Psoas muscle (tissue), 8 donors: ENCODE data around the gene FREM1. TPM values are rescaled to one million over a fixed set of nuclear protein-coding genes. Genes with fewer than 3 reads are reported as not detected.

ENCODE experiments used
- ATAC-seq, 4 donors: fragments of 200-7000 bp; cut with Tn5 transposase; one replicate each; pipeline ENCODE4 v1.9.1; 2020; ENCODE audit warnings: moderate library complexity in 3 of 4, mild to moderate bottlenecking in 2 of 4
- DNase-seq, 2 donors: peaks; one replicate each; pipeline ENCODE4 v3.0.0-alpha.2; 2020
- H3K27ac ChIP-seq: fragments of 200-600 bp; one replicate; pipeline ENCODE4 v1.8.0; 2022
- H3K27me3 ChIP-seq, 3 donors: fragments of 200-600 bp in 1 of 3; one replicate each; pipeline versions ENCODE4 v1.6.1 to v1.8.0; 2013 to 2022; ENCODE audit warnings: low read length in 2 of 3, mild to moderate bottlenecking in 2 of 3, moderate library complexity in 1 of 3; ENCODE audit not compliant: insufficient read depth in 3 of 3
- H3K36me3 ChIP-seq, 2 donors: fragments of 200-600 bp in 1 of 2; one replicate each; pipeline versions ENCODE4 v1.6.1 to v1.8.0; 2013 to 2022; ENCODE audit warnings: low read depth in 1 of 2, mild to moderate bottlenecking in 1 of 2, moderate library complexity in 1 of 2; ENCODE audit not compliant: insufficient read depth in 1 of 2
- H3K4me1 ChIP-seq: fragments of 200-600 bp; one replicate; pipeline ENCODE4 v1.8.0; 2022
- H3K4me3 ChIP-seq: fragments of 200-600 bp; one replicate; pipeline ENCODE4 v1.8.0; 2022; ENCODE audit warnings: mild to moderate bottlenecking
- H3K9me3 ChIP-seq: fragments of 200-600 bp; one replicate; pipeline ENCODE4 v1.8.0; 2022
- WGBS, 3 donors: extraction: QIAGEN DNeasy Blood & Tissue Kit; methylation state at CpG; one replicate each; pipeline versions ENCODE4 v1.1.6 to v1.1.7; 2013; 5-methylcytosine and 5-hydroxymethylcytosine counted together
- intact Hi-C, 2 donors: fragments of 100-400 bp; cut with DNase I; formaldehyde crosslinking; loops; one replicate each; pipeline versions ENCODE4 v1.11.0 to v1.14.2; 2022
- polyA plus RNA-seq, 3 donors: library from polyadenylated mRNA; stranded (reverse); fragments of 200-250 nt; gene quantifications; one replicate each; pipeline ENCODE4 v1.2.3, GENCODE V29; 2013
- total RNA-seq, 4 donors: library from RNA; stranded (reverse); fragmentation: NEBNext Ultra II Directional in 2 of 4; extraction: Animal tissue kit (Norgen Biotek cat#: 25700) in 2 of 4; gene quantifications; one replicate each; pipeline versions ENCODE4 v1.2.1 to v1.2.4, GENCODE V29; 2021 to 2023
- TF ChIP-seq, protein P1 (sequence below): fragments of 200-600 bp; IDR thresholded peaks from one replicate; pipeline ENCODE4 v1.8.0; 2022; ENCODE audit warnings: antibody characterized with exemption
- donor health status: healthy with polysubstance abuse.
- donor health status: DM: no; HTN: no; CAD: no; lungs with moderate emphysema.
- donor health status: Bipolar disorder and iron deficiency.
- donor health status: healthy.
- donor health status: DM: yes; HTN: yes; CAD: no.
- donor health status: DM: no; HTN: no; CAD: no.
- donor health status: DM: no; HTN: no; CAD: no.
- donor health status: DM: yes; HTN: yes; CAD: no.

The FREM1 gene
- total and polyA plus RNA-seq, 7 donors: 0.20 to 3.7 (median 0.79) TPM

DNA sequence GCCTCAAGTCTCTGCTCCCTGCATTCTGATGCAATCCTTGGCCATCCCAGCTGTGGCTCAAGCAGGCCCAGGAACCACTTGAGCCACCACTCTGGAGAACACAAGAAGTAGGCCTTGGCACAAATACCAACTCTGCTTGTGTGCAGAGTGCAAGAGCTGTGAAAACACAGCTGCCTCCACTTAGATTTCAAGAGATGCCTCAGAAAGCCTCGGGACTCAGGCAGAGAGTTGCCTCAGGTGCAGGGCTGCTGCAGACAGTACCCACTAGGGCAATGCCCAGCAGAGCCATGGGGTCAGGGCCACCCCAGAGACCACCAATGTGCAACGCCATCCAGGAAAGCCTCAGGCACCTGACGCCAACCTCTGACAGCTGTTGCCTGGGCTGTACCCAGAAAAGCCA is 82.4 kb downstream of the FREM1 start:
- TF ChIP-seq, protein P1, sequence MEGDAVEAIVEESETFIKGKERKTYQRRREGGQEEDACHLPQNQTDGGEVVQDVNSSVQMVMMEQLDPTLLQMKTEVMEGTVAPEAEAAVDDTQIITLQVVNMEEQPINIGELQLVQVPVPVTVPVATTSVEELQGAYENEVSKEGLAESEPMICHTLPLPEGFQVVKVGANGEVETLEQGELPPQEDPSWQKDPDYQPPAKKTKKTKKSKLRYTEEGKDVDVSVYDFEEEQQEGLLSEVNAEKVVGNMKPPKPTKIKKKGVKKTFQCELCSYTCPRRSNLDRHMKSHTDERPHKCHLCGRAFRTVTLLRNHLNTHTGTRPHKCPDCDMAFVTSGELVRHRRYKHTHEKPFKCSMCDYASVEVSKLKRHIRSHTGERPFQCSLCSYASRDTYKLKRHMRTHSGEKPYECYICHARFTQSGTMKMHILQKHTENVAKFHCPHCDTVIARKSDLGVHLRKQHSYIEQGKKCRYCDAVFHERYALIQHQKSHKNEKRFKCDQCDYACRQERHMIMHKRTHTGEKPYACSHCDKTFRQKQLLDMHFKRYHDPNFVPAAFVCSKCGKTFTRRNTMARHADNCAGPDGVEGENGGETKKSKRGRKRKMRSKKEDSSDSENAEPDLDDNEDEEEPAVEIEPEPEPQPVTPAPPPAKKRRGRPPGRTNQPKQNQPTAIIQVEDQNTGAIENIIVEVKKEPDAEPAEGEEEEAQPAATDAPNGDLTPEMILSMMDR: no peak
- no peak overlapping the region for H3K27ac ChIP-seq
- H3K4me1 ChIP-seq: no peaks in the 10 kb centered on the region
- intact Hi-C loops: no loop called here
- WGBS, 3 donors: 75 to 80% (median 79%) methylated on average over 3 of the region's 3 CpGs
- no peaks in the 10 kb centered on the region for H3K9me3 ChIP-seq
- no peaks in the 10 kb centered on the region for H3K36me3 ChIP-seq
- H3K27me3 ChIP-seq: no peaks in the 10 kb centered on the region
- no peak overlapping the region for H3K4me3 ChIP-seq
- no peak for DNase-seq
- no peak for ATAC-seq

DNA sequence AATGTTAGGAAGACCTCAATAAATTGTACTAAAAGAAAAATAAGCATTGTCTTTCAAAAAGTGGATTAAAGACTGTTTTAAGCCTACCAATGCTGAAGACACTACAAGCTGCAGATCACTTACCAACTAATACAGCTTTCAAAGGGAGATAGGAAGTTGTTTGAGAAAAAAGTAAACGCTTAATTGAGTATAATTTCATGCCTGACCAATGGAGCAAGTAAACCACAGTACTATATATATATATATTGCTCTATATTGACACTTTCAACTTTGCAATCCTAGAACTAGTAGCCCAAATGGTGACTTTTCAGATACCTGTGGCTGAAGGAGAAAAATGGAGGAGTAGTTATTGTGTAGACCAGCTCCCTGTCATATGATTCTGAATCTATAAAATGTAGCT is 85.7 kb downstream of the FREM1 start:
- H3K4me1 ChIP-seq: no peaks in the 10 kb centered on the region
- no peak overlapping the region for H3K27ac ChIP-seq
- no peaks in the 10 kb centered on the region for H3K27me3 ChIP-seq
- no peaks in the 10 kb centered on the region for H3K9me3 ChIP-seq
- ATAC-seq: no peak
- WGBS, 3 donors: 81 to 94% (median 83%) methylated on average over 1 of the region's 1 CpG
- DNase-seq: no peak
- H3K36me3 ChIP-seq: no peaks in the 10 kb centered on the region
- no peak overlapping the region for H3K4me3 ChIP-seq
- intact Hi-C loops: no loop called here
- TF ChIP-seq, protein P1: no peak

DNA sequence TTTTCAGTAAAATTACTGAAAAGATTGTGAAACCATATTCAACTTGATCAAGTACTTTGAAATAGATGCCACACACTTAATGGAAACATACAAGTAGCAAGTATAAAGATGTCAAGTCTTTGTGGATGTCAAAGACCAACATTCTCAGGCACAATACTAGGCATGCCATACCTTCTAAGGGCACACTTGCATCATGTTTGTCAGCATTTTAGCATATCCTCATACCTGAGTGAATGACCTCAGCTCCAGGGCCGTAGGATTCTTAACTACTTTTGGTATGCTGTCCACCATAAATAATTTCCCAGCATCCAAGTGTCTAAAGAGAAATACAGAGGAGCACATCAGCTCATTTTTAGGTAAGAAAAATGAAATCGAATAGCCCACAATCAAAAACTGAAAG is 86.4 kb downstream of the FREM1 start:
- H3K9me3 ChIP-seq: no peaks in the 10 kb centered on the region
- H3K27me3 ChIP-seq: no peaks in the 10 kb centered on the region
- no peaks in the 10 kb centered on the region for H3K36me3 ChIP-seq
- 66 to 88% (median 87%) methylated on average over 2 of the region's 2 CpGs for WGBS, 3 donors
- no peak for ATAC-seq
- H3K27ac ChIP-seq: no peak overlapping the region
- DNase-seq: no peak
- H3K4me1 ChIP-seq: no peaks in the 10 kb centered on the region
- intact Hi-C loops: no loop called here
- TF ChIP-seq, protein P1: no peak
- H3K4me3 ChIP-seq: no peak overlapping the region

DNA sequence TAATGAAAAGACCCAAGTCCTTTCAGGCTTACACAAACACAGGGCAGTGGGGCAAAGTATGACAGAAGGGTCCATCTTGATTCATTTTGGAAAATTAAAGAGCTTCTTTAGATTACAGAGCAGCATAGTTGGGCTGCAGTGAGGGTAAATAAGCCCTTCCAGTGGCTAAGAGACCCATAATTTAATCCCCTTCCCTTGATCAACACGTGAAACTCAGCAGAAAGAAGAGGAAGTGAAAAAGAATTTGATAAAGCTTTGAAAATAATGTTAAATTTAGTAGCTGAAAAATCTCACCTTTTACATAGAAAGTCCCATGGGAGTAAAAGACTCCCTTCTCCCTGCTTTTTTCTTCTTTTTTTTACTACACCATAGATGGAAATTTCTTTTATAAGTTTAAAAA is 87.6 kb downstream of the FREM1 start:
- WGBS, 3 donors: 61 to 89% (median 85%) methylated on average over 1 of the region's 1 CpG
- Histone ChIP-seq H3K27me3 (no peaks in the 10 kb centered on the region), H3K4me3 (no peak overlapping the region), H3K27ac (no peak overlapping the region), H3K9me3 (no peaks in the 10 kb centered on the region), H3K4me1 (no peaks in the 10 kb centered on the region), H3K36me3 (no peaks in the 10 kb centered on the region)
- intact Hi-C loops: no loop called here
- DNase-seq (no peak), ATAC-seq (no peak)
- TF ChIP-seq, protein P1: no peak

DNA sequence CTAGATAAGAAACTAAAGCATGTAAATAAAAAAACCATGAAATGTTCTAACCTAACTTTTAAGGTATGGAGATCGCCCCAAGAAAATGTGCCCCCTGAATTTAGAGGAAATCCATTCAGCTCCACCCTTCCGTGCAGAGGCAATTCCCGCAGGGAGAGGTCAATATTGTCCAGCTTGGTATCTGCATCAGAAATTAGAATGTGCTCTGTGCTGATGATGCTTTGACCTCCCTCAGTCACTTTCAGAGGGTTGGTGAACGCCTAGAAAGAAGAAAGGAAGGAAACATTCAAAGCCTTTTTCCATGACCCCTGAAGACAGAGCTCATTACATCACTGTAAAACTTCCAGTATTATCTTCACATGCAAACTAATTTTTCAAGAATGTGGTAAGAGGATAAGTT is 91.0 kb downstream of the FREM1 start:
- TF ChIP-seq, protein P1: no peak
- WGBS, 3 donors: 71 to 80% (median 73%) methylated on average over 4 of the region's 4 CpGs
- H3K36me3 ChIP-seq: no peaks in the 10 kb centered on the region
- H3K4me3 ChIP-seq: no peak overlapping the region
- H3K27ac ChIP-seq: no peak overlapping the region
- ATAC-seq (no peak), DNase-seq (no peak)
- no peaks in the 10 kb centered on the region for H3K27me3 ChIP-seq
- H3K4me1 ChIP-seq: no peaks in the 10 kb centered on the region
- H3K9me3 ChIP-seq: no peaks in the 10 kb centered on the region
- intact Hi-C loops: no loop called here
